Astrocyte (in vitro differentiated cells and primary cell): Measurements from ENCODE around the gene HDAC8. TPM values are rescaled to one million over a fixed set of nuclear protein-coding genes. Genes with fewer than 3 reads are reported as not detected.

Experiments used
- DNase-seq: peaks from one replicate; pipeline ENCODE4 v3.0.0-alpha.2; 2010; ENCODE audit warnings: low read depth
- FAIRE-seq: peaks from 2 replicates; lab custom pipeline; 2011; peaks lifted over from hg19 to GRCh38; lab: Jason Lieb, UNC
- H2AFZ ChIP-seq: 2 replicates; pipeline ENCODE4 v1.6.0; 2012; ENCODE audit warnings: low read depth, low read length, inconsistent platforms
- H3K27ac ChIP-seq: 2 replicates; pipeline ENCODE4 v1.5.1; 2011; ENCODE audit warnings: low read depth, low read length, inconsistent platforms
- H3K27me3 ChIP-seq: 2 replicates; pipeline ENCODE4 v1.6.0; 2011; ENCODE audit warnings: low read length, inconsistent platforms; ENCODE audit not compliant: insufficient read depth
- H3K36me3 ChIP-seq: 2 replicates; pipeline ENCODE4 v1.5.1; 2011; ENCODE audit warnings: low read length, inconsistent platforms; ENCODE audit not compliant: insufficient read depth
- H3K4me1 ChIP-seq: 2 replicates; pipeline ENCODE4 v1.5.1; 2011; ENCODE audit warnings: low read length, inconsistent platforms; ENCODE audit not compliant: insufficient read depth
- H3K4me2 ChIP-seq: 2 replicates; pipeline ENCODE4 v1.6.0; 2012; ENCODE audit warnings: low read length, inconsistent platforms
- H3K4me3 ChIP-seq: 2 replicates; pipeline ENCODE4 v1.5.1; 2011; ENCODE audit warnings: low read depth, mild to moderate bottlenecking, low read length, inconsistent platforms; ENCODE audit not compliant: insufficient read depth
- H3K79me2 ChIP-seq: 2 replicates; pipeline ENCODE4 v1.6.0; 2012; ENCODE audit warnings: mild to moderate bottlenecking, low read length, inconsistent platforms; ENCODE audit not compliant: insufficient read depth
- H3K9ac ChIP-seq: 2 replicates; pipeline ENCODE4 v1.6.0; 2012; ENCODE audit warnings: mild to moderate bottlenecking, low read length, inconsistent platforms
- H3K9me3 ChIP-seq: 2 replicates; pipeline ENCODE4 v1.5.1; 2012; ENCODE audit warnings: low read depth, mild to moderate bottlenecking, low read length, inconsistent platforms; ENCODE audit not compliant: insufficient read depth
- H4K20me1 ChIP-seq: 2 replicates; pipeline ENCODE4 v1.6.0; 2012; ENCODE audit warnings: low read length, inconsistent platforms; ENCODE audit not compliant: insufficient read depth
- H3K27ac Mint-ChIP-seq: one replicate; pipeline ENCODE4 v1.8.0; 2021; ENCODE audit warnings: mild to moderate bottlenecking, mixed read lengths; ENCODE audit not compliant: unreplicated experiment
- H3K27me3 Mint-ChIP-seq: one replicate; pipeline ENCODE4 v1.8.0; 2021; ENCODE audit warnings: low read depth, mixed read lengths; ENCODE audit not compliant: unreplicated experiment
- H3K36me3 Mint-ChIP-seq: one replicate; pipeline ENCODE4 v1.8.0; 2021; ENCODE audit warnings: low read depth, mixed read lengths; ENCODE audit not compliant: unreplicated experiment
- H3K4me1 Mint-ChIP-seq: one replicate; pipeline ENCODE4 v1.8.0; 2021; ENCODE audit warnings: low read depth, mixed read lengths; ENCODE audit not compliant: unreplicated experiment
- H3K4me3 Mint-ChIP-seq: one replicate; pipeline ENCODE4 v1.8.0; 2021; ENCODE audit warnings: mild to moderate bottlenecking, moderate library complexity, mixed read lengths; ENCODE audit not compliant: unreplicated experiment
- H3K9me3 Mint-ChIP-seq: one replicate; pipeline ENCODE4 v1.8.0; 2021; ENCODE audit warnings: mild to moderate bottlenecking, mixed read lengths; ENCODE audit not compliant: unreplicated experiment
- CTCF ChIP-seq: IDR thresholded peaks from 2 replicates; pipeline ENCODE4 v1.5.1; 2011; ENCODE audit warnings: low read depth, mild to moderate bottlenecking, inconsistent platforms, low read length, moderate library complexity; ENCODE audit not compliant: insufficient read depth
- EZH2 ChIP-seq: IDR thresholded peaks from 2 replicates; pipeline ENCODE4 v1.6.1; 2012; ENCODE audit warnings: mild to moderate bottlenecking, low read length, inconsistent platforms; ENCODE audit not compliant: insufficient read depth
- total RNA-seq: library from RNA; stranded (reverse); gene quantifications from 2 replicates; pipeline ENCODE4 v1.2.1, GENCODE V29; 2021

The HDAC8 gene
- total RNA-seq, 1 donor from 2014 or later, result 23.6 TPM

GRCh38 chrX:72475952-72476668 lies 96.5 kb downstream of the HDAC8 start:
- FAIRE-seq, result peak; percentile 73
- H3K4me1 Mint-ChIP-seq, result no peaks in the 10 kb centered on the region

GRCh38 chrX:72475338-72475737 lies 97.3 kb downstream of the HDAC8 start:
- H3K4me2 ChIP-seq, result no peak overlapping the region
- FAIRE-seq (no peak), DNase-seq (no peak)
- TF ChIP-seq CTCF, result no peak
- no peaks in the 10 kb centered on the region for H3K4me1 ChIP-seq
- no peak overlapping the region for H3K4me3 Mint-ChIP-seq
- H3K27me3 Mint-ChIP-seq, result no peaks in the 10 kb centered on the region
- H3K4me1 Mint-ChIP-seq, result no peaks in the 10 kb centered on the region
- no peaks in the 10 kb centered on the region for H3K27me3 ChIP-seq
- no peaks in the 10 kb centered on the region for H3K9me3 Mint-ChIP-seq
- H3K36me3 Mint-ChIP-seq, result peaks cover 2% of the 10 kb centered on the region
- H3K27ac Mint-ChIP-seq, result no peak overlapping the region
- no peaks in the 10 kb centered on the region for H4K20me1 ChIP-seq
- no peak overlapping the region for H3K27ac ChIP-seq
- H3K9me3 ChIP-seq, result no peaks in the 10 kb centered on the region
- H3K9ac ChIP-seq, result no peak overlapping the region
- no peak overlapping the region for H2AFZ ChIP-seq
- no peaks in the 10 kb centered on the region for H3K79me2 ChIP-seq
- no peak overlapping the region for H3K4me3 ChIP-seq
- no peaks in the 10 kb centered on the region for H3K36me3 ChIP-seq

More at GRCh38 chrX:72475952-72476668, 96.5 kb downstream of the HDAC8 start:
- Mint-ChIP-seq H3K27ac (no peak overlapping the region), H3K36me3 (peaks cover 2% of the 10 kb centered on the region), H3K4me3 (no peak overlapping the region), H3K27me3 (no peaks in the 10 kb centered on the region), H3K9me3 (no peaks in the 10 kb centered on the region)
- H3K4me2 ChIP-seq, result no peak overlapping the region
- DNase-seq, result peak; percentile 31
- no peak overlapping the region for H3K27ac ChIP-seq
- H3K4me1 ChIP-seq, result no peaks in the 10 kb centered on the region
- no peaks in the 10 kb centered on the region for H3K27me3 ChIP-seq
- H4K20me1 ChIP-seq, result no peaks in the 10 kb centered on the region
- TF ChIP-seq EZH2 (no peak), CTCF (no peak)
- no peaks in the 10 kb centered on the region for H3K36me3 ChIP-seq
- no peaks in the 10 kb centered on the region for H3K79me2 ChIP-seq
- H3K9me3 ChIP-seq, result no peaks in the 10 kb centered on the region
- no peak overlapping the region for H3K4me3 ChIP-seq
- H3K9ac ChIP-seq, result no peak overlapping the region
- no peak overlapping the region for H2AFZ ChIP-seq

- no peak overlapping the region for H3K9ac ChIP-seq
- no peaks in the 10 kb centered on the region for H4K20me1 ChIP-seq
- Mint-ChIP-seq H3K27ac (no peak overlapping the region), H3K27me3 (no peaks in the 10 kb centered on the region), H3K36me3 (peaks cover 1% of the 10 kb centered on the region), H3K9me3 (no peaks in the 10 kb centered on the region), H3K4me1 (no peaks in the 10 kb centered on the region), H3K4me3 (no peak overlapping the region)
- TF ChIP-seq CTCF (no peak), EZH2 (no peak)
- no peaks in the 10 kb centered on the region for H3K79me2 ChIP-seq
- peak; percentile 49 for FAIRE-seq
- no peaks in the 10 kb centered on the region for H3K9me3 ChIP-seq
- no peaks in the 10 kb centered on the region for H3K36me3 ChIP-seq
- H3K4me2 ChIP-seq, result no peak overlapping the region
- no peak overlapping the region for H3K4me3 ChIP-seq
- H2AFZ ChIP-seq, result no peak overlapping the region
- H3K27ac ChIP-seq, result no peak overlapping the region
- H3K27me3 ChIP-seq, result no peaks in the 10 kb centered on the region
- no peaks in the 10 kb centered on the region for H3K4me1 ChIP-seq
- DNase-seq, result no peak
These were observed 102.0 kb downstream of the HDAC8 start for GRCh38 chrX:72470532-72471223.
